Chondrocyte (in vitro differentiated cells): ENCODE results near the gene ZNF846. TPM values are rescaled to one million over a fixed set of nuclear protein-coding genes. Genes with fewer than 3 reads are reported as not detected.

Experiments
- DNase-seq: peaks from one replicate; pipeline ENCODE4 v3.0.0; 2021; ENCODE audit warnings: mixed read lengths, low spot score
- H3K27ac Mint-ChIP-seq: one replicate; pipeline ENCODE4 v1.8.0; 2021; ENCODE audit warnings: mild to moderate bottlenecking, moderate library complexity, mixed read lengths; ENCODE audit not compliant: unreplicated experiment
- H3K27me3 Mint-ChIP-seq: 2 replicates; pipeline ENCODE4 v1.8.0; 2021; ENCODE audit warnings: low read depth, mixed read lengths
- H3K36me3 Mint-ChIP-seq: 2 replicates; pipeline ENCODE4 v1.8.0; 2021; ENCODE audit warnings: low read depth, mixed read lengths
- H3K4me1 Mint-ChIP-seq: 2 replicates; pipeline ENCODE4 v1.8.0; 2021; ENCODE audit warnings: low read depth, mild to moderate bottlenecking, mixed read lengths
- H3K4me3 Mint-ChIP-seq: one replicate; pipeline ENCODE4 v1.8.0; 2021; ENCODE audit warnings: mild to moderate bottlenecking, moderate library complexity, mixed read lengths; ENCODE audit not compliant: unreplicated experiment
- H3K9me3 Mint-ChIP-seq: 2 replicates; pipeline ENCODE4 v1.8.0; 2021; ENCODE audit warnings: low read depth, mixed read lengths
- CTCF ChIP-seq: fragments of 200-600 bp; sonication (generic); IDR thresholded peaks from 2 replicates; pipeline ENCODE4 v1.5.0; 2021; ENCODE audit warnings: antibody characterized with exemption, mild to moderate bottlenecking, moderate library complexity
- total RNA-seq: library from RNA; stranded (reverse); gene quantifications from 3 replicates; pipeline ENCODE4 v1.2.1, GENCODE V29; 2021

The ZNF846 gene
- total RNA-seq, 1 donor from 2014 or later = 18.8 TPM

DNA sequence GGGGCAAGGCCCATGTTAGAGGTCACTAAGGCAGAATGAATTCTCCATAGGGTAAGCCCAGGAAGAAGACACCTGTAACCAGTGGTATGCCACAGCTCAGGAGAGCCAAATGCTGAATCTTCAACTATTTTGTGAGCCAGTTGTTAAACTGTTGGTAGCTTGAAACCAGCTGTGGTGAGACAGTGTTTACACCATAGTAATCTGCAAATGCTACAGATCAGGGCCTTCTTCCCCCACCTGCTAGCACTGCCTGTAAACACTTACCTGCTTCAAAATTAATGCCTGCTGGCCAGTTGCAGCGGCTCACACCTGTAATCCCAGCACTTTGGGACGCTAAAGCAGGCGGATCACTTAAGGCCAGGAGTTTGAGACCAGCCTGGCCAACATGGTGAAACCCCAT, 38.3 kb upstream of the ZNF846 start:
- Mint-ChIP-seq H3K9me3 (no peaks in the 10 kb centered on the region), H3K4me1 (peaks cover 2% of the 10 kb centered on the region), H3K36me3 (peaks cover 22% of the 10 kb centered on the region), H3K27ac (no peak overlapping the region), H3K4me3 (no peak overlapping the region), H3K27me3 (no peaks in the 10 kb centered on the region)
- DNase-seq = no peak
- TF ChIP-seq CTCF = no peak

DNA sequence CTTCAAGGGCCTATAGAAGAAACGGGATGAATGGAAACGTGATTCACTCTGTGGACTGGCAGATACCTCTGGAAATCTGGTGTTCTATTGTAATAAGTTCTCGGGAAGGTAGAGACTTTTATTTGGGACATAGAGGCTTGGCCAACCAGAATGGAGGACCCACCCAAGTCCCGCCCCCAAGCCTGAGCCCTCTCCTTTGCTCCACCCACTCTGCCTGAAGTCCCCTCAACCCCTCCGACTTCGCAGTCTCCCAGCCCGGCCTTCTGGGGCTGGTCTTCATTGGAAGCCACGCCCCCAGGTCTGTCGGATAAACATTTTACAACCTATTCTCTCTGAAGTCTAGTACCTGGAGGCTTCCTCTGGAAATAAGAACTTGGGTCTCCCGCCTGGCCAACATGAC, 33.4 kb upstream of the ZNF846 start:
- H3K9me3 Mint-ChIP-seq = no peaks in the 10 kb centered on the region
- no peaks in the 10 kb centered on the region for H3K27me3 Mint-ChIP-seq
- no peak overlapping the region for H3K27ac Mint-ChIP-seq

GRCh38 chr19:9799162-9799561, 30.6 kb upstream of the ZNF846 start:
- Mint-ChIP-seq H3K9me3 (no peaks in the 10 kb centered on the region), H3K27ac (no peak overlapping the region), H3K27me3 (no peaks in the 10 kb centered on the region), H3K4me3 (no peak overlapping the region), H3K4me1 (peaks cover 7% of the 10 kb centered on the region), H3K36me3 (peaks cover 3% of the 10 kb centered on the region)
- no peak for DNase-seq
- TF ChIP-seq CTCF = no peak

More for the DNA sequence above, 33.4 kb upstream of the ZNF846 start:
- H3K4me1 Mint-ChIP-seq = no peaks in the 10 kb centered on the region
- H3K36me3 Mint-ChIP-seq = peaks cover 4% of the 10 kb centered on the region
- no peak overlapping the region for H3K4me3 Mint-ChIP-seq
- no peak for DNase-seq
- no peak for TF ChIP-seq CTCF

- no peaks in the 10 kb centered on the region for H3K27me3 Mint-ChIP-seq
- no peak for TF ChIP-seq CTCF
- H3K36me3 Mint-ChIP-seq = no peaks in the 10 kb centered on the region
- no peaks in the 10 kb centered on the region for H3K9me3 Mint-ChIP-seq
- peak overlapping the region; percentile 65 for H3K27ac Mint-ChIP-seq
- H3K4me1 Mint-ChIP-seq = peaks cover 16% of the 10 kb centered on the region
- H3K4me3 Mint-ChIP-seq = no peak overlapping the region
- no peak for DNase-seq
Measured at GRCh38 chr19:9797871-9798270, 29.3 kb upstream of the ZNF846 start.

DNA sequence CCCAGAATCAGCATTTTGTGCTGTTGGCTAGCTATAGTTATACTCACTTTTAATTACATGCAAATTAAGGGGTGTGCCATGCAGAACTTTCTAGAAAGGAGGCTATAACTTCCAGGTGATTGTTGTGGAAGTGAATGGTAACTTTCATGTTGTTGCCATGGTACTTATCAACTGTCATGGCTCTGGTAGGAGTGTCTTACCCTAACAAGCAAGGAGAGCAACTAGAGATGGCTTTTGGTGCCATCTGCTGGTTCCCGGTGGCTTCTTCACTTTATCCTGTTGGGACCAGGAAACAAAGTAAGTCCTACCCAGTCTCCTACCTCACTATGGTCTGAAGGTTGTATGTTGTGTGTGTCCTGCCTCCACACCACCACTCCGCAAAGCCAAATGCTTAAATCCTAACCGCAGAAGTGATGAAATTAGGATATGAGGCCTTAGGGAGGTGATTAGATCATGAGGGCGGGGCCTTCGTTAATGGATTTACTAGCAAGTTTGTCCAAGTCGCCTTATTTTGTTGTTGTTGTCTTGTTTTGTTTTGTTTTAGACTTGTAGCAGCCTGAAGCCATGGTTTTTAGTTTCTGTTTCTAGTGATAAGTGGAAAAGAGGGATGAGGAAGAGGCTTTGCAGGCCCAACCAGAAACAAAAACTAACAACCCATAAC, 27.7 kb upstream of the ZNF846 start:
- Mint-ChIP-seq H3K27me3 (no peaks in the 10 kb centered on the region), H3K4me1 (peaks cover 19% of the 10 kb centered on the region), H3K9me3 (no peaks in the 10 kb centered on the region), H3K4me3 (no peak overlapping the region), H3K27ac (peak overlapping the region; percentile 57), H3K36me3 (no peaks in the 10 kb centered on the region)
- peak; percentile 89 for TF ChIP-seq CTCF
- DNase-seq = no peak
